Stimulated activated CD8-positive, alpha-beta memory T cell treated with anti-CD3 and anti-CD28 coated beads, Interleukin-7, amount 100 ng/mL, for 1 hour (primary cell): ENCODE measurements around the gene SLC23A3.

ENCODE experiments used
- DNase-seq, 2 donors: peaks; one replicate each; pipeline ENCODE4 v3.0.0-alpha.2; 2020; ENCODE audit warnings: low read depth in 2 of 2

SLC23A3 gene

GRCh38 chr2:219175928-219176817, 6.3 kb upstream of the SLC23A3 start:
- DNase-seq = no peak

DNA sequence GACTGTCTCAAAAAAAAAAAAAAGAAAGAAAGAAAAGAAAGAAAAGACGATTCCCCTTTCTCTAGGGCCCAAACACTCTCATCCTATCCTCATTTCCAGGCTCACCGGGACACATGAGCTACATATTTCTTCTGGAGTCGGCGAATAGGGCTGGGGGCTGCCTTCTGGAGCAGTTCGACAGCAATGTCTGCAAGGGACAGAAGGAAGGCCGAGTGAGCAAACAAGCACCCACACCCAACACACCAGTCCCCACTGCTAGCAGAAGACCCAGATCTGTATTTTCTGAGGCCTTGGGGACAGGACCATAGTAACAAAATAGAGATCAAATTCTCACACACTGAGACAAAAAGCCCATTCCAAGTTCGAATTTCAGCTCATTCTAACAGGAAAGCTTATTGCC, 5.7 kb upstream of the SLC23A3 start:
- DNase-seq = no peak

DNA sequence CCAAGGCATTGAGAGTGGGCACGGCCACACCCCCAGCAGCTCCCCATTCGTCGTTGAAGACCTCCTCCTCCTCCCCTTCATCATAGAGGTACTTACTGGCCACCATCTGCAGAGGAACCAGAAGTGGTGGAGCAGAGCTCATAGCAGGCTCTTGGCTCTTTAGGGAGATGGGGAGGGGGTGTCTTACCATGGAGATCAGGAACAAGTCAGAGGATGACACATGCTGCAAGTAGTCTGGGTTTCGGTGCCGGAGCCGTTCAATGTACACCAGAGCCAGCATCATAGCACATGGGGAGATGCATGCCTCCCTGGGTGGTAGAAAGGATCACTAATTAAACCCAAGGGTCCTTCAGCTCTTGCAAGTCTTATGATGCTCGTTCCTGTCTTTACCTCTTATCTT, 5.0 kb upstream of the SLC23A3 start:
- no peak for DNase-seq

- no peak for DNase-seq
These were observed 4.3 kb upstream of the SLC23A3 start for GRCh38 chr2:219174146-219174545.

- no peak for DNase-seq
These were observed 3.3 kb upstream of the SLC23A3 start for GRCh38 chr2:219173176-219173575.

DNA sequence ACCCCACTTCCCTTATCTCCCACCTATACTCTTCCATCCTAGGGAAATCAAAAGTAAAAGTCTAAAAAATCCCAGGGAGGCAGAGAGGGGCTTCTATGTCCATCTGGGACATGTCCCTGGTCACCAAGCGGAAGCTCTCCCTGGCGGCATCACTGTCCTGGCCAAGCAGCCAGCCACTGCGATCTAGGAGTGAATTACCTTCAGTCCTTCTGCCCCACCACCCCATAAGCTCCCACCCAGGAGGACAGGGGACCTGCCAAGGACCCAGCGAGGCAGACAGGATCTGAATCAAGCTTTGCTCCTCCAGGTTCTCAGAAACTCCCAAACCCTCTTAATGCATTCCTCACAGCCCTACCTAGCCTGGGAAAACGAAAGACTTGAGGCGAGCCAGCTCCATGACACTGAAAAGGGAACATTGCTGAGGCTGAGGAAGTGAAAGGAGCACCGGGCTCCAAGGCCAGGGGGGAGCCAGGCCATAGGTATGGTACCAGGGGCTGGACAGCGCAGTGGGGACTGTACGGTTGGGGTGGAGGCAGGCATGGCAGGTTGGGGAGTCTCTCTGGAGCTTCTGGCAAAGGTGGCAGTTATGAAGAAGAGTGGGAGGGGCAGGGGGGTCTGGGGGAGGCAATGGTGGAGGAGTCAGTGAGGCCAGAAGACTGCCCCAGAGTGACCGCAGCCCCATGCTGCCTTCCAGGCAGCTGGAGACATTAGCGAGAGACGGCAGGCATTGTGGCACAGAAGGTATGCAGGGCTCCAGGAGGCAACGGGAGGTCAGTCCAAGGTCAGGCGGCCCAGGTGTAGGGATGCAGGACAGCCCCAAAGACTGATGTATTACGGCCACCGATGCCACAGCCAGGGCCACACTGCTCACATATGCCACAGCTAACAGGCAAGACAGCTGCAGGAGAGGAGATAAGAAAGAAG, 2.7 kb upstream of the SLC23A3 start:
- no peak for DNase-seq

GRCh38 chr2:219171231-219171651, 1.4 kb upstream of the SLC23A3 start:
- DNase-seq = no peak

DNA sequence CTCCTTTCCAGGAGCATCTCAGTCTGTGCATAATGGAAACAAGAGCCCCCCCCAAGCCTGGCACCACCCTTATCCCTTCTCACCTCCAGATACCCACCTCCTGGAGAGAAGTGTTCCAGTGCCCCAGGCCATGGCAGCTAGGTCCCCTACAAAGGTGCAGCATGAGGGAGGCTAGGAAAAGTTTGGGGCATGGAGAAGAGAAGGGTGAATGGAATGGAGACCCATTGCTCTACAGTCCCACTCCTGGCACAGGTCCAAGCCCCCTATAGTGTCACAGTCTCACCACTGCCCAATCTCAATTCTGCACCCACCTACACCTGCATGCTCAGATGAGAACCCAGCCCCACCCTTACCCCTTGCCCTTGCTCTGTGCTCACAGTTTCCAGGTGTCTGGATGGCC, 897 bp downstream of the SLC23A3 start:
- no peak for DNase-seq

DNA sequence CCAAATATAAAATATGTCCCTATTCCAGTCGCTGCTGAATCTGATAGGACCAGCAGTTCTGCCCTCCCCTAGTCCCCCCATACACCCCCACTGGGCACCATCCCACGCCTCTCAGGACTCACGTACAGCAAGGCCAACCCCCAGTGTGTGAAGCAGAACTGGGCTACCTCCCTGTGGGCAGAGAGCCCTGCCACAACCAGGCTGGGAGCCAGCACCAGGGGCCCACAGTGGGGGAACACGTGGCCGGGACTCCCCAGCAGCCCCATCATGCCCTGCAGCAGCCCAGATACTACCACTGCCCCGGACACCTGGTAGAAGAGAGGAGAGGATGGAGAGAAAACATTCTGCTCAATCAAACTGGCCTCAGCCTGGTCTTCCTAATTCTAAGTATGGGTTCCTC, 1.3 kb downstream of the SLC23A3 start:
- no peak for DNase-seq

DNA sequence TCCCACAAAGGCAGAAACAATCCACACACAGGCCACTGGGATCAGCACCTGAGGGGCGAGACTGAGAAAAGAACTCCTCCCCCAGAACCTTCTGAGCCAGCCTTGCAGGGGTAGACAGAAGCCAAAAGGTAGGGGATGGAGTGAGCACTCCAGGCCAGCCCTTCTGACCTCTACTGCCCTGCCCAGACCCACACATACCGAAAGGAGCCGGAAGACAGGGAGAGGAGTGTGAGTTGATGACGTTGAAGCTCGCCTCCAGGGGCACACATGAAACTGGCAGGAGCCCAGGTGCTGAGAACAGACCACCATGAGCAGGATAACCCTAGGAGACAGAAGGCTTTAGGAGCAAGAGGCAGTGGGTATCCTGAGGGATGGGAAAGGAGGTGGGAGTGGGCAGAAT, 1.8 kb downstream of the SLC23A3 start:
- no peak for DNase-seq

- DNase-seq = no peak
These were observed 4.5 kb downstream of the SLC23A3 start for GRCh38 chr2:219165058-219165911.

- no peak for DNase-seq
These were observed 6.7 kb downstream of the SLC23A3 start for GRCh38 chr2:219163156-219163555.

- no peak for DNase-seq
These were observed 8.7 kb downstream of the SLC23A3 start for GRCh38 chr2:219161097-219161496.

- DNase-seq = peak; percentile 84 to 89
These were observed 9.4 kb downstream of the SLC23A3 start, which contains the start of gene NHEJ1 for GRCh38 chr2:219160186-219161017. Gene NHEJ1 (minus strand): TSS chr2:219160815. CDS start chr2:219158362, 2,453 bp downstream.

DNA sequence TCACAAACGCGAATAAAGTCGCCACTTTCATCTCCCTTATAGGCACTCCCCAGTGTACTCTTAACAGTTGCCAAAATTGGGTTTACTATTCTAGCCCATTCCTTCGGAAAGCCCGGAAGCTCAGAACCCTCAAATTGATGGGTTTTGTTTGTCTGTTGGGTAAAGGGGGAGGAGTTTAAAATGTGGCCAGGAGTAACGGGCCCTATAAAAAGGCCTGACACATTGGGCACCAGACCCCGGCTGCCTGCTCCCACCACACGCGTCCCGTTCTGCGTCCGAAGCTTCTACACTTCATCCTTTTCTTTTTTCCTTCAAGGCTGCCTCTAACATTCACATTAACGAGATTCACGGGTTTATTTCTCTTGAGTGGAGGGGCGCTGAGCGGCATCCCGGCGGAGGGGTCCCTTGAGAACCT, 10.1 kb downstream of the SLC23A3 start:
- no peak for DNase-seq

GRCh38 chr2:219158586-219158985, 11.2 kb downstream of the SLC23A3 start:
- DNase-seq = no peak

DNA sequence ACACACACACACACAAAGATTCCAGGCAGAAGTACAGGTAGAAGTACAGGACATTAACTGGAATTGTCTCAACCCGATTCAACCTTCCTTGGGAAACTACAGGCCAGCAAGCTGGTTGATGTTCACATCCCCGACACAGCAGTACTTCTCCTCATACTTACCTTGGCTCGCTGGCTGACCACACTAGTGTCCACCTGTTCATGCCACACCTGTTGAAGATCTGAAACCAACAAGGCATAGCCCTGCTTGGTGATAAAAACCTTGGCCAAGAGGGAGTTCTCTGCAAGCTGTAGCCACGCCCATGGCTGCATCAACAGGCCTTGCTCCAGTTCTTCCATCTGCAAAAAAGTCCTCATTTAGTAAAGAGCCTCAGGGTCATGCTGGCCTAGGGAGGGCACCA, 11.8 kb downstream of the SLC23A3 start:
- no peak for DNase-seq

- no peak for DNase-seq
These were observed 12.4 kb downstream of the SLC23A3 start for GRCh38 chr2:219157396-219157795.

GRCh38 chr2:219155054-219155644, 14.7 kb downstream of the SLC23A3 start:
- DNase-seq = no peak

DNA sequence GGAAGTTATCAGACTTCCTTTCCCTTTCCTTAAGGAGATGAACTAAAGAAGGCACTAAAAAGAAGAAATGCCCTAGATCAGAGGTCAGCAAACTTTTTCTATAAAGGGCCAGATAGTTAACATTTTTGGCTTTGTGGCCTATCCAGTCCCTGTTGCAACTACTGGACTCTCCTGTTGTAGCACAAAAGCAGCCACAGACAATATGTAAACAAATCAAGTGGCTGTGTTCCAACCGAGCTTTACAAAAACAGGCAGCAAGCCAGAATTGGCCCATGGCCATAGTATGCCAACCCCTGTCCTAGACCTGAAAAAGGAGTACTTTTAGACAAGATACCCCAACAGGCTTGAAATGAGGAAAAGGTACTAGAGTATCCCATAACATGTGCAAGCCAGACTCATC, 20.2 kb downstream of the SLC23A3 start:
- no peak for DNase-seq
